ENCODE results near the gene TRMU. TPM values are rescaled to one million over a fixed set of nuclear protein-coding genes. Genes with fewer than 3 reads are reported as not detected.

TRMU gene
- polyA plus RNA-seq, 1 donor from 2014 or later: 22.1 TPM

DNA sequence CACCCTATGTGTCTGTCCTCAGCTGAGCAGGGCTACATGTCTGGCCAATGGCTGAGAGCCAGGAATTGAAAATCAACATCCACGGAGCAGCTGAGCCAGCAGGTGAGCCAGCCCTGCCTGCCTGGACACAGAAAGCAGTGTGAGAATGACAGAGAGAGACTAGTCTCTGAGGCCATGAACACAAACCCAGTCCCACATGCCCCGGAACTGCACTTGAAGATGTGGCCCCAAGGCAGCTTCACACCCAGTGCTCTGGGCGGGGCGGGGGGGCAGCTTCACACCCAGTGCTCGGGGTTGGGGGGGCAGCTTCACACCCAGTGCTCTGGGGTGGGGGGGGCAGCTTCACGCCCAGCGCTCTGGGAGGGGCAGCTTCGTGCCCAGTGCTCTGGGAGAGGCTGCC is 37.6 kb downstream of the TRMU start:
- peaks cover 3 to 7% (median 4%) of the 10 kb centered on the region in 3 donors for H3K9me3 Mint-ChIP-seq
- no peak overlapping the region for H3K4me3 Mint-ChIP-seq

GRCh38 chr22:46373921-46374662 is 38.6 kb downstream of the TRMU start:
- Mint-ChIP-seq H3K27ac (peak overlapping the region in 2 of 3 donors; percentile 35 to 46), H3K9me3 (peaks cover 3 to 7% (median 4%) of the 10 kb centered on the region in 3 donors), H3K36me3 (peaks cover 8% of the 10 kb centered on the region), H3K4me3 (peak overlapping the region in 1 of 4 donors; percentile 28), H3K27me3 (peaks cover 3% of the 10 kb centered on the region), H3K4me1 (peaks cover 0 to 6% (median 4%) of the 10 kb centered on the region in 3 donors)

More for the DNA sequence above, 37.6 kb downstream of the TRMU start:
- peaks cover 0 to 6% (median 4%) of the 10 kb centered on the region in 3 donors for H3K4me1 Mint-ChIP-seq
- H3K27me3 Mint-ChIP-seq: peaks cover 3% of the 10 kb centered on the region
- peaks cover 10% of the 10 kb centered on the region for H3K36me3 Mint-ChIP-seq
- peak overlapping the region in 1 of 3 donors; percentile 73 for H3K27ac Mint-ChIP-seq

DNA sequence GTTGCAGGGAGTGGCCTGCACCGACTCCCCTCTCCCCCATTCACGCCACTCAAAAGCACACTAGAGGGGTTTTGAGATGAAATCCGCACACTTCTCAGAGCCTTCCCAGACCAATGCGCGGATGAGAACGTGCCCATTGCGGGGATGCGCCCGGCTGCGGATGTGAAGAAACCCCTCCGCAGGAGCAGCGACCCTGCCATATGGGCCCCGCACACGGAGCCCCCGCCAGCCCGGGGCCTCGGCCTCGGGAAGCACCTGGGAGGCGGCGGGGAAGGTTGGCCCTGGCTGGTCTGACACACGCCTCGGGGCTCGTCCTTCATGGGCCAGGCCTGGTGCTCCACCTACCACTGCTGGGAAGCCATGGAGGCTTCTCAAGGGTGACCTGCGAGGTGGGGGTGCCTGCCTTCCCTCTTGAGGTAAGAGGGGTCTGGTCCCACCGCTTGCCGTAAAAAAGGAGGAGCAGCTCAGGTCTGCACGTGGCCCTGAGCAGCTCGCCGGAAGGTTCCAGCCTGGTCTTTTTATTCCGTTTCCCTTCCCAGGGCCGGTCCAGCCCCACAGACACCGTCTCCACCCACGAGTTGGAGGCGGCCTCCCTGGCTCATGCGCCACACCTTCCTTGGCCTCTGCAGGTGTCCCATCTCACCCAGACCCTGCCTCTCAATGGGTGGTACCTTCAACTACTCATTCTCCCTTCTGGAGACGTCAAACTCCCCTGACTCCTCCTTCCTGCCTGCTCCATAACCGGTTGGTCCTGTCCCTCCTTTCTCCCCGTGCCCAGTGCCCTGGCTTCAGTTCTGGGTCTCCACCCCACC is 39.4 kb downstream of the TRMU start:
- H3K4me3 Mint-ChIP-seq: peak overlapping the region in 1 of 4 donors; percentile 28
- peak overlapping the region in 1 of 3 donors; percentile 53 for H3K27ac Mint-ChIP-seq
- peaks cover 3 to 7% (median 4%) of the 10 kb centered on the region in 3 donors for H3K9me3 Mint-ChIP-seq
- H3K36me3 Mint-ChIP-seq: peaks cover 8% of the 10 kb centered on the region
- H3K4me1 Mint-ChIP-seq: peaks cover 0 to 6% (median 4%) of the 10 kb centered on the region in 3 donors
- peaks cover 3% of the 10 kb centered on the region for H3K27me3 Mint-ChIP-seq

DNA sequence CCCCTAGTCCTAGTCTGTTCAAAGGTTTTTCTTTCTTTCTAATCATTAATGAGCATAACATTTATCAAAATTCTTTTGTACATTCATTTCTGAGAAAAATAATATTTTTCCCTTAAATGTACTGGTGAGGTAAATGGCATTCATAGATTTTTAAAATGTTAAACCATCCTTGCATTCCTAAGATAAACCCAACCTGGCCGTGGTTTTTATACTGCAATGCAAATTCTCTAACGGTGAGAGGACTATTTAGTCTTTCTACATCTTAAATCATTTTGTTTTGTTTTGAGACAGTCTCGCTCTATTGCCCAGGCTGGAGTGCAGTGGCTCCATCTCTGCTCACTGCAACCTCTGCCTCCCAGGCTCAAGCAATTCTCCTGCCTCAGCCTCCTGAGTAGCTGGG is 40.6 kb downstream of the TRMU start:
- Mint-ChIP-seq H3K27me3 (peaks cover 3% of the 10 kb centered on the region), H3K4me1 (peaks cover 0 to 4% (median 4%) of the 10 kb centered on the region in 3 donors), H3K36me3 (peaks cover 8% of the 10 kb centered on the region), H3K4me3 (no peak overlapping the region), H3K9me3 (peaks cover 3 to 7% (median 4%) of the 10 kb centered on the region in 3 donors), H3K27ac (no peak overlapping the region)

DNA sequence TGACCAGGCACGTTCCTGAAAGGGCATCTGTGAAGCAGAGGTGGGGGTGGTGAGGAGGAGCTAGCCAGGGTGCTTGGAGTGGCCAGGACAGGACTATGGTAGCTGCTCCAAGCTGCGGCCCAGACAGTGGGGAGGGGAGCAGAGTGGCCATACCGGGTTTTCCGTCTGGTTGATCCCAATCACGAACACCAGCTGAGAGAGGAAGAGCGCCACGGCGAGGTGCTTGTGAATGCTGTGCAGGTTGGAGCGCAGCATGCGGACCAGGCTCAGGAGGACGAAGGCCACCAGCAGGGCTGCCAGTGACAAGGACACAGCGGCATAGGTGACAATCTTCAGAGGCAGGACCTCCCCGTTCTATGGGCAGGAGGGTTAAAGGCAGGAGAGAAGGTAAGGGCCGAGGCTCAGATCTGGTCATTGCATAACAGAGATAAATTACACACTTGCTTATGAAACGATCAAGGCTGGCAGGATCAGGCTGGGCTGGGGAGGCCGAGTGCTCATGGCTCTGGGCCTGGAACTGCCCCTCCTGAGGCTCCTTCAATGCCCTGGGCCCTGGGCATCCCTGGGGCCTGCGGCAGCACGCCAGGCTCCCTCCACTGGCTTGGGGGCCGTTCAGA is 41.5 kb downstream of the TRMU start:
- H3K4me3 Mint-ChIP-seq: no peak overlapping the region
- peaks cover 3 to 7% (median 4%) of the 10 kb centered on the region in 3 donors for H3K9me3 Mint-ChIP-seq
- H3K27ac Mint-ChIP-seq: peak overlapping the region in 1 of 3 donors; percentile 73
- peaks cover 9% of the 10 kb centered on the region for H3K36me3 Mint-ChIP-seq
- H3K27me3 Mint-ChIP-seq: peaks cover 3% of the 10 kb centered on the region
- peaks cover 0 to 4% (median 4%) of the 10 kb centered on the region in 3 donors for H3K4me1 Mint-ChIP-seq

- peaks cover 3% of the 10 kb centered on the region for H3K27me3 Mint-ChIP-seq
- H3K9me3 Mint-ChIP-seq: peaks cover 4 to 7% (median 6%) of the 10 kb centered on the region in 3 donors
- H3K36me3 Mint-ChIP-seq: peaks cover 14% of the 10 kb centered on the region
- H3K4me1 Mint-ChIP-seq: peaks cover 0 to 4% (median 4%) of the 10 kb centered on the region in 3 donors
- H3K4me3 Mint-ChIP-seq: peak overlapping the region in 1 of 4 donors; percentile 12
- no peak overlapping the region for H3K27ac Mint-ChIP-seq
Measured at GRCh38 chr22:46377525-46378425, 42.3 kb downstream of the TRMU start.

GRCh38 chr22:46378426-46379065 is 43.0 kb downstream of the TRMU start:
- Mint-ChIP-seq H3K4me3 (no peak overlapping the region), H3K27ac (no peak overlapping the region)

GRCh38 chr22:46379066-46379930 is 43.8 kb downstream of the TRMU start:
- Mint-ChIP-seq H3K36me3 (peaks cover 18% of the 10 kb centered on the region), H3K27ac (no peak overlapping the region), H3K27me3 (no peaks in the 10 kb centered on the region)

More at GRCh38 chr22:46378426-46379065, 43.0 kb downstream of the TRMU start:
- Mint-ChIP-seq H3K36me3 (peaks cover 18% of the 10 kb centered on the region), H3K4me1 (peaks cover 0 to 4% (median 4%) of the 10 kb centered on the region in 3 donors), H3K9me3 (peaks cover 4 to 8% (median 7%) of the 10 kb centered on the region in 3 donors), H3K27me3 (peaks cover 3% of the 10 kb centered on the region)

GRCh38 chr22:46380069-46380468 is 44.6 kb downstream of the TRMU start:
- Mint-ChIP-seq H3K36me3 (peaks cover 18% of the 10 kb centered on the region), H3K27me3 (no peaks in the 10 kb centered on the region), H3K4me1 (peaks cover 0 to 4% (median 0%) of the 10 kb centered on the region in 3 donors), H3K27ac (peak overlapping the region in 1 of 3 donors; percentile 84), H3K4me3 (no peak overlapping the region), H3K9me3 (peaks cover 4 to 8% (median 7%) of the 10 kb centered on the region in 3 donors)

More at GRCh38 chr22:46379066-46379930, 43.8 kb downstream of the TRMU start:
- Mint-ChIP-seq H3K4me3 (no peak overlapping the region), H3K4me1 (peaks cover 0 to 4% (median 2%) of the 10 kb centered on the region in 3 donors), H3K9me3 (peaks cover 4 to 8% (median 7%) of the 10 kb centered on the region in 3 donors)

DNA sequence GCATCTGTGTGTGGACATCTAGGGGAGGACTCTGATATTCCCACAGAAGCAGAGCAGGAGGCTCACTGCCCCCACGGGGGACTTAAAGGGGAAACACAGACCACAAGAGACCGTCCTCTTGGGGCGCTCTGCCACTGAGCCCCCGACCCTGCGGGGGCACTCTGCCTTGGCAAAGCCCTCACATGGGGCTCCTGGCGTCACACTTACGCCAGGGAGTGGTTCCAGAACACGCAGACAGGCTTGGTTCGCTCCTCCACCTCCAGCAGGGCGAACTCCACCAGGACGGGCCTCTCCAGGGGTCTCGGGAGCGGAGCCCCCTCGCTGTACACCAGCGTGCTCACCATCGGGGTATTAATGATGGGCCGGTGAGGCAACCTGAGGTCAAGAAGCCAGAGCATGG is 45.1 kb downstream of the TRMU start:
- Mint-ChIP-seq H3K36me3 (peaks cover 17% of the 10 kb centered on the region), H3K4me1 (peaks cover 0 to 4% (median 0%) of the 10 kb centered on the region in 3 donors), H3K9me3 (peaks cover 4 to 8% (median 7%) of the 10 kb centered on the region in 3 donors), H3K27me3 (no peaks in the 10 kb centered on the region), H3K27ac (no peak overlapping the region), H3K4me3 (no peak overlapping the region)

DNA sequence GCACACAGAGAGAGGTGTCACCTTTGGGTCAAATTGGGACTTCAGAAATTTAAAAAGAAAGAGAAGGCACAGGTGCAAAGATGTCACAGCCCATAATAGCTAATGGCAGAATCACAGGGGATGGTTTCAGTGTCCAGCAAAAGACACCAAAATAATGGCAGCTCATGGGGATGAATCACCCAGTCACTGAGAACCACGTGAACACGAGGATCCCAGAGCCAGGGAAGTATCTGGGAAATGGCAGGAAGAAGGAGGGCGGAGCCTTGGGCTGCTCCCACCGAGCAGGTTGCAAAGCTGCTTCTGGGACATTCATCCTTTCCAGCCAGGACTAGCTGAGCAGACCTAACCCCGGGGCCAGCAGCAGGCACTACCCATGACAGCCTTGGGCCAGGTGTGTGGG is 45.6 kb downstream of the TRMU start:
- Mint-ChIP-seq H3K4me3 (no peak overlapping the region), H3K4me1 (no peaks in the 10 kb centered on the region), H3K36me3 (peaks cover 17% of the 10 kb centered on the region), H3K27ac (peak overlapping the region in 1 of 3 donors; percentile 27), H3K9me3 (peaks cover 0 to 5% (median 4%) of the 10 kb centered on the region in 3 donors), H3K27me3 (no peaks in the 10 kb centered on the region)

DNA sequence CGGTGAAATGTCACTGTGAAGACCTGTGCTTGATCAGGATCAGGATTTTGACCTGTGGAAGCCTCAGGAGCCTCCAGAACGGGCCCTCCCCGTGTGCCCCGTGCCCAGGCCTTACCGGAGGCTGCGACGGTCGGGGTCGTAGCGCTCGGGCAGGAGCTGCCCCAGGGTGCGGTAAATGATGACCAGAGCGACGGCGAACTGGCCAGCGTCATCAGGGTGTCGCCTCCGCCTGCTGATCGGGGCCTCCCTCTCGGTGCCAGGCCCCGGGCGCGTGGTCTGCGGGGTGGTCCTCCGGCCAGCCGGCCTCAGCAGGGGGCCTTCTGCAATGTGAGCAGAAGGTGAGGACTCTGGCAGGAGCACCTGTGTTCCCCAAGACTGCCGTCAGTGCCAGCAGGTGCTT is 46.2 kb downstream of the TRMU start:
- Mint-ChIP-seq H3K27me3 (no peaks in the 10 kb centered on the region), H3K36me3 (peaks cover 14% of the 10 kb centered on the region), H3K27ac (no peak overlapping the region), H3K9me3 (peaks cover 0 to 5% (median under 1%) of the 10 kb centered on the region in 3 donors), H3K4me1 (no peaks in the 10 kb centered on the region), H3K4me3 (no peak overlapping the region)

DNA sequence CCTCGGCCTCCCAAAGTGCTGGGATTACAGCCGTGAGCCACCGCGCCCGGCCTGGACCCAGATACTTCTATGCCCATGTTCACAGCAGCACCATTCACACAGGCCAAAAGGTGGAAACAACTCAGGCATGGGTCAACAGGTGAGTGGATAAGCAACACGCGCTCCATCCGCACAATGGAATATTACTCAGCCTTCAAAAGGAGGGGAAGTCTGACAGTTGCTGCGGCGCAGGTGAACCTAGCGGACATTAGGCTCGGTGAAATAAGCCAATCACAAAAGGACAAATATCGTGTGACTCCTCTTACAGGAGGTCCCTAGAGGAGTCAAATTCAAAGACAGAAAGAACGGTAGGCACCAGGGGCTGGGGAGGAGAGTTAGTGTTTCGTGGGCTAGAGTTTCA is 47.0 kb downstream of the TRMU start:
- Mint-ChIP-seq H3K27me3 (no peaks in the 10 kb centered on the region), H3K4me1 (no peaks in the 10 kb centered on the region), H3K27ac (peak overlapping the region in 1 of 3 donors; percentile 39), H3K4me3 (peak overlapping the region in 1 of 4 donors; percentile 20), H3K36me3 (peaks cover 11% of the 10 kb centered on the region), H3K9me3 (peaks cover 0 to 5% (median 0%) of the 10 kb centered on the region in 3 donors)
